Measurements from ENCODE around the gene CCL18.
A peak's percentile ranks its signal among the peaks of the same experiment; 100 is the strongest.
"Not testable (repeated sequence)": the region's sequence is repeated elsewhere in the genome, so short reads cannot be mapped to it uniquely, and the experiment has no call there.

CCL18 gene

GRCh38 chr17:36099004-36099403, 34.9 kb downstream of the CCL18 start:
- H3K27ac ChIP-seq (ENCODE audit: low read depth in 2 of 2, low read length in 2 of 2); H3K9me3 ChIP-seq (ENCODE audit: control insufficient read depth in 2 of 2, low read length in 2 of 2); H3K27me3 ChIP-seq (ENCODE audit: control insufficient read depth in 2 of 2, insufficient read depth in 2 of 2, low read length in 2 of 2); H3K9ac ChIP-seq (ENCODE audit: low read depth in 1 of 2, low read length in 2 of 2); H3K4me1 ChIP-seq (ENCODE audit: control insufficient read depth in 2 of 2, insufficient read depth in 2 of 2, low read length in 2 of 2); H3K4me3 ChIP-seq (ENCODE audit: low read length in 2 of 2); H3K36me3 ChIP-seq (ENCODE audit: control insufficient read depth in 2 of 2, insufficient read depth in 2 of 2, low read length in 2 of 2): not testable (repeated sequence)

DNA sequence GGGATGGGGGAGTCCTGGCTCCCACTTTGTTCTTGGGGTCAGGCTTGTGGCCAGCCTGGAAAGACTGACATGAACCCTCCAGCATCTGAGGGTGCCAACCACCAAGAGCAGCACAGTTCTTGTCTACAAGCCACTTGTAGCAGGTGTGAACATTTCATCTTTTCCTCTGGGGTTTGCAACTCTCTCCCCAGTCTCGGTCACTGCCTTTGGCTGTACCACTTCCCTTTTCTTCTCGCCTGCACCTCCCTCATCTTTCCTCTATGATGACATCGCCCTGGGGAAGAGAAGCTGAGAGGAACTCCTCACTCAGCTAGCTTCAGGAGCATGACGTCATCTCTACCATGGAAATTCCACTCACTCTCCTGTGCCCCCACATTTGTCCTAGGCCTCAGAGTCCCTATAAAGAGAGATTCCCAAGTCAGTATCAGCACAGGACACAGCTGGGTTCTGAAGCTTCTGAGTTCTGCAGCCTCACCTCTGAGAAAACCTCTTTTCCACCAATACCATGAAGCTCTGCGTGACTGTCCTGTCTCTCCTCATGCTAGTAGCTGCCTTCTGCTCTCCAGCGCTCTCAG, 39.4 kb downstream of the CCL18 start, which contains the start of gene CCL4:
TSS of gene CCL4 (plus strand) at position 427 of the 575 bp plus-strand sequence. CDS start at position 506, 79 bp downstream.
- not testable (repeated sequence) for H3K36me3 ChIP-seq (ENCODE audit: control insufficient read depth in 2 of 2, insufficient read depth in 2 of 2, low read length in 2 of 2); H3K9ac ChIP-seq (ENCODE audit: low read depth in 1 of 2, low read length in 2 of 2); H3K27me3 ChIP-seq (ENCODE audit: control insufficient read depth in 2 of 2, insufficient read depth in 2 of 2, low read length in 2 of 2); H3K4me1 ChIP-seq (ENCODE audit: control insufficient read depth in 2 of 2, insufficient read depth in 2 of 2, low read length in 2 of 2); H3K9me3 ChIP-seq (ENCODE audit: control insufficient read depth in 2 of 2, low read length in 2 of 2); H3K27ac ChIP-seq (ENCODE audit: low read depth in 2 of 2, low read length in 2 of 2)
- peak within 1 kb of the TSS in 1 of 2 donors; percentile 26 for H3K4me3 ChIP-seq (ENCODE audit: low read length in 2 of 2)

DNA sequence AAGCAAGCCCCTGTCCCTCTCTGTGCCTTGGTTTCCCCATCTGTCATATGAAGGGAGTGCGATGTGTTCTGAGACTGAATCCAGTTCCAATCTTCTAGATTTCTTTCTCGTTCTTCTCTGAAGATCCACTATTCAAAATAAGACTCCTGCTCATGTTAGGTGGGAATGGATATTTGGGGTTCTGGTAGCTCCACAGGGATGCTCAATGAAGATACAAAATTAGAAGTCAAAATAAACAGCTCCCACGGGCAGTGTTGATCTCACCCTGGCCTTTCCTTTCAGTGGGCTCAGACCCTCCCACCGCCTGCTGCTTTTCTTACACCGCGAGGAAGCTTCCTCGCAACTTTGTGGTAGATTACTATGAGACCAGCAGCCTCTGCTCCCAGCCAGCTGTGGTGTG, 40.2 kb downstream of the CCL18 start:
- not testable (repeated sequence) for H3K4me1 ChIP-seq (ENCODE audit: control insufficient read depth in 2 of 2, insufficient read depth in 2 of 2, low read length in 2 of 2); H3K4me3 ChIP-seq (ENCODE audit: low read length in 2 of 2); H3K9me3 ChIP-seq (ENCODE audit: control insufficient read depth in 2 of 2, low read length in 2 of 2); H3K27me3 ChIP-seq (ENCODE audit: control insufficient read depth in 2 of 2, insufficient read depth in 2 of 2, low read length in 2 of 2); H3K27ac ChIP-seq (ENCODE audit: low read depth in 2 of 2, low read length in 2 of 2); H3K36me3 ChIP-seq (ENCODE audit: control insufficient read depth in 2 of 2, insufficient read depth in 2 of 2, low read length in 2 of 2); H3K9ac ChIP-seq (ENCODE audit: low read depth in 1 of 2, low read length in 2 of 2)

DNA sequence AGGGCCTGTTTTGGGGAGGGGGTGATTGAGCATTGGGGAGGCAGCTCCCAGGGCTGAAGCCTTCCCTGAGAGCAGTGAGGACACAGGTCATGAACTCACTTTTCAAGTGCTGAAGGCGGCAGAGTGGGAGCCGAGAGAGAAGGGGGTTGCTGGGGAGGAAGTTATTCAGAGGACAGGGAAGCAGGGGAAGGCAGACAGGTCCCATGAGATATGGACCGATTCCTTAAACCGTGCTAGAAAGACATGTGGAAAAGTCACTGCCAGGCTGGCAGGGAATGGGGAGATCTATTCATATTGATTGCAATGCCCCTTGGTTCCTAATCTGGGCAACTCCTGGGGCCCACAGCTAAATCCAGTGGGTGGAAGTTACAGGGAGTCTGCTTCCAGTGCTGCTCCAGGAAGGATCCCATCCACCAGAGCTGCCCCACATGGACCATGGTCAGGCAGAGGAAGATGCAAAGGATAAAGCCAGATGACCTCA, 40.7 kb downstream of the CCL18 start:
- H3K4me1 ChIP-seq (ENCODE audit: control insufficient read depth in 2 of 2, insufficient read depth in 2 of 2, low read length in 2 of 2) = no peaks in the 10 kb centered on the region
- H3K9ac ChIP-seq (ENCODE audit: low read depth in 1 of 2, low read length in 2 of 2) = no peak overlapping the region
- H3K9me3 ChIP-seq (ENCODE audit: control insufficient read depth in 2 of 2, low read length in 2 of 2) = no peaks in the 10 kb centered on the region
- H3K27me3 ChIP-seq (ENCODE audit: control insufficient read depth in 2 of 2, insufficient read depth in 2 of 2, low read length in 2 of 2) = no peaks in the 10 kb centered on the region
- no peak overlapping the region for H3K27ac ChIP-seq (ENCODE audit: low read depth in 2 of 2, low read length in 2 of 2)
- H3K4me3 ChIP-seq (ENCODE audit: low read length in 2 of 2) = no peak overlapping the region
- no peaks in the 10 kb centered on the region for H3K36me3 ChIP-seq (ENCODE audit: control insufficient read depth in 2 of 2, insufficient read depth in 2 of 2, low read length in 2 of 2)

DNA sequence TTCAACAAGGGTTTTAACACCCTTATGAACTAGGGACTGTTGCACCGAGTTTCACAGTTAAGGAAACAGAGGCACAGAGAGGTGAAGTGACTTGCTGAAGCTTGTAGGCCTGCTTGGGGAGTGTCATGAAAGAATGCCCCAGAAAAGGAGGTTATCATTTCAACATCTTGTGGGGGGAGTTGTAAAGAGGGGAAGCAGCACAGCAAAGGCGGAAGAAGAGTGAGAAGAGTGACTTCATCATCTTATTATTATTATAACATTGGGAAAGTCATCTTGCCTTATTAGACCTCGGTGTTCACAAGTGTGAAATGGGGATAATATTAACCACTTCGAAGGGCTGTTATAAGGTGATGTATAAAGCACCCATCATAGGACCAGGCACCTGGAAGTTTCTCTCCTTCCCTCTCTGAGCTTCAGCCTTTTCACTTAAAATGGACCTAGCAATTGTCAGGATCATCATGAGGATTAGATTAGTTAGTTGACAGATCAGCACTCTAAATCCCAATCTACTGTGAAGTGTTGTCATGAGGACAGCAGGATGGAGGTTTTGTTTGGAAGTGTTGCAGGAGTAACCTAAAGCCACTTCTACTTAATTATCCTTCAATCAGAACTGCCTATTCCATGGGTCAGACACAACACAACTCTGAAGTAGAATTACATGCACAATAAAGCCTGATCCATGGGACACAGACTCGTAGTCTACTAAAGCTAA, 41.9 kb downstream of the CCL18 start:
- H3K36me3 ChIP-seq (ENCODE audit: control insufficient read depth in 2 of 2, insufficient read depth in 2 of 2, low read length in 2 of 2) = no peaks in the 10 kb centered on the region
- no peaks in the 10 kb centered on the region for H3K27me3 ChIP-seq (ENCODE audit: control insufficient read depth in 2 of 2, insufficient read depth in 2 of 2, low read length in 2 of 2)
- no peaks in the 10 kb centered on the region for H3K9me3 ChIP-seq (ENCODE audit: control insufficient read depth in 2 of 2, low read length in 2 of 2)
- H3K27ac ChIP-seq (ENCODE audit: low read depth in 2 of 2, low read length in 2 of 2) = no peak overlapping the region
- no peak overlapping the region for H3K4me3 ChIP-seq (ENCODE audit: low read length in 2 of 2)
- no peaks in the 10 kb centered on the region for H3K4me1 ChIP-seq (ENCODE audit: control insufficient read depth in 2 of 2, insufficient read depth in 2 of 2, low read length in 2 of 2)
- no peak overlapping the region for H3K9ac ChIP-seq (ENCODE audit: low read depth in 1 of 2, low read length in 2 of 2)

GRCh38 chr17:36106493-36106835, 42.4 kb downstream of the CCL18 start:
- Histone ChIP-seq H3K27ac (ENCODE audit: low read depth in 2 of 2, low read length in 2 of 2) (no peak overlapping the region), H3K4me3 (ENCODE audit: low read length in 2 of 2) (no peak overlapping the region), H3K9ac (ENCODE audit: low read depth in 1 of 2, low read length in 2 of 2) (no peak overlapping the region), H3K9me3 (ENCODE audit: control insufficient read depth in 2 of 2, low read length in 2 of 2) (no peaks in the 10 kb centered on the region), H3K36me3 (ENCODE audit: control insufficient read depth in 2 of 2, insufficient read depth in 2 of 2, low read length in 2 of 2) (no peaks in the 10 kb centered on the region), H3K27me3 (ENCODE audit: control insufficient read depth in 2 of 2, insufficient read depth in 2 of 2, low read length in 2 of 2) (no peaks in the 10 kb centered on the region), H3K4me1 (ENCODE audit: control insufficient read depth in 2 of 2, insufficient read depth in 2 of 2, low read length in 2 of 2) (no peaks in the 10 kb centered on the region)

DNA sequence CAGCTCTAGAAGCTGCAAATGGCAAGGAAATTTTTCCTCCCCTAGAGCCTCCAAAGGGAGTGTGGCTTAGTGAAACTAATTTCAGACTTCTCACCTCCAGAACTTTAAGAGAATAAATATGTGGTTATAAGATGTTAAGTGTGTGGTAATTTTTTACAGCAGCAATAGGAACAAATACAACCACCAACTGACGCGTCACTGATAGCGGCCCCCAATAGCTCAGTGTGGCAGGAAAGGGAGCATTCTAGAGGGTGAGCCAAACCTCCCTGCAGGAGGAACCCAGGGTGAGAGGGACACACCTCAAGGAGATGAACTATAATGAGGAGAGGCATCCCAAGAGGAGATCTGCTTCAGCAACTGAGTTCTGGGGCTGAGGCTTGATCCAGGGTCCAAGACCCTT, 43.6 kb downstream of the CCL18 start:
- Histone ChIP-seq H3K27ac (ENCODE audit: low read depth in 2 of 2, low read length in 2 of 2) (no peak overlapping the region), H3K4me1 (ENCODE audit: control insufficient read depth in 2 of 2, insufficient read depth in 2 of 2, low read length in 2 of 2) (no peaks in the 10 kb centered on the region), H3K27me3 (ENCODE audit: control insufficient read depth in 2 of 2, insufficient read depth in 2 of 2, low read length in 2 of 2) (no peaks in the 10 kb centered on the region), H3K4me3 (ENCODE audit: low read length in 2 of 2) (no peak overlapping the region), H3K9ac (ENCODE audit: low read depth in 1 of 2, low read length in 2 of 2) (no peak overlapping the region), H3K36me3 (ENCODE audit: control insufficient read depth in 2 of 2, insufficient read depth in 2 of 2, low read length in 2 of 2) (no peaks in the 10 kb centered on the region), H3K9me3 (ENCODE audit: control insufficient read depth in 2 of 2, low read length in 2 of 2) (no peaks in the 10 kb centered on the region)

GRCh38 chr17:36108265-36108664, 44.2 kb downstream of the CCL18 start:
- not testable (repeated sequence) for H3K27ac ChIP-seq (ENCODE audit: low read depth in 2 of 2, low read length in 2 of 2); H3K27me3 ChIP-seq (ENCODE audit: control insufficient read depth in 2 of 2, insufficient read depth in 2 of 2, low read length in 2 of 2); H3K4me1 ChIP-seq (ENCODE audit: control insufficient read depth in 2 of 2, insufficient read depth in 2 of 2, low read length in 2 of 2); H3K9me3 ChIP-seq (ENCODE audit: control insufficient read depth in 2 of 2, low read length in 2 of 2); H3K4me3 ChIP-seq (ENCODE audit: low read length in 2 of 2); H3K9ac ChIP-seq (ENCODE audit: low read depth in 1 of 2, low read length in 2 of 2); H3K36me3 ChIP-seq (ENCODE audit: control insufficient read depth in 2 of 2, insufficient read depth in 2 of 2, low read length in 2 of 2)

GRCh38 chr17:36111068-36111490, 47.0 kb downstream of the CCL18 start:
- Histone ChIP-seq H3K4me1 (ENCODE audit: control insufficient read depth in 2 of 2, insufficient read depth in 2 of 2, low read length in 2 of 2) (no peaks in the 10 kb centered on the region), H3K9ac (ENCODE audit: low read depth in 1 of 2, low read length in 2 of 2) (no peak overlapping the region), H3K4me3 (ENCODE audit: low read length in 2 of 2) (no peak overlapping the region), H3K9me3 (ENCODE audit: control insufficient read depth in 2 of 2, low read length in 2 of 2) (no peaks in the 10 kb centered on the region), H3K27ac (ENCODE audit: low read depth in 2 of 2, low read length in 2 of 2) (no peak overlapping the region), H3K36me3 (ENCODE audit: control insufficient read depth in 2 of 2, insufficient read depth in 2 of 2, low read length in 2 of 2) (no peaks in the 10 kb centered on the region), H3K27me3 (ENCODE audit: control insufficient read depth in 2 of 2, insufficient read depth in 2 of 2, low read length in 2 of 2) (no peaks in the 10 kb centered on the region)

DNA sequence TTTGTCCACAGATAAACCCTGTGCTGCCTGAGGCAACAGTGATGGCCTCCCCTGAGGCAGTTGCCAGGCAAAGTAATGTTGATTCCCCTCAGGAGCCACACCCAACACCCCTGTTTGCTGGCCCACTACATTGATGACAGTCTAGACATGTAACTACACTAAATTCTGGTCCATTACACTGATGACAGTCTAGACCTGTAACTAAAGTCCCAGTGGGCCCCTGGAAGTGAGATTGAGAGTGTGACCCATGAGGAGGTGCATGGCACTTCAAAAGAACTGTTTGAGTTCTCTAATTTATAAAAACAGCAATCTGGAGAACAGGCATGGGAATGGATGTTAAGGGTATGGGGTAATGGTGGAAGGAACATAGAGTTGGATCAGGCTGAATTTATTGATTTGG, 48.5 kb downstream of the CCL18 start:
- H3K36me3 ChIP-seq (ENCODE audit: control insufficient read depth in 2 of 2, insufficient read depth in 2 of 2, low read length in 2 of 2) = no peaks in the 10 kb centered on the region
- no peaks in the 10 kb centered on the region for H3K9me3 ChIP-seq (ENCODE audit: control insufficient read depth in 2 of 2, low read length in 2 of 2)
- no peaks in the 10 kb centered on the region for H3K27me3 ChIP-seq (ENCODE audit: control insufficient read depth in 2 of 2, insufficient read depth in 2 of 2, low read length in 2 of 2)
- H3K9ac ChIP-seq (ENCODE audit: low read depth in 1 of 2, low read length in 2 of 2) = no peak overlapping the region
- no peak overlapping the region for H3K27ac ChIP-seq (ENCODE audit: low read depth in 2 of 2, low read length in 2 of 2)
- no peak overlapping the region for H3K4me3 ChIP-seq (ENCODE audit: low read length in 2 of 2)
- H3K4me1 ChIP-seq (ENCODE audit: control insufficient read depth in 2 of 2, insufficient read depth in 2 of 2, low read length in 2 of 2) = peaks cover 0 to under 1% of the 10 kb centered on the region in 2 donors
